Suprapubic skin (tissue), 4 donors: Measurements from ENCODE around the gene SIT1. TPM values are rescaled to one million over a fixed set of nuclear protein-coding genes. Genes with fewer than 3 reads are reported as not detected.

ENCODE experiments used
- DNase-seq, 2 donors: peaks; one replicate each; pipeline ENCODE4 v3.0.0-alpha.2; 2019; ENCODE audit warnings: low spot score in 2 of 2
- H3K27ac ChIP-seq: fragments of 200-600 bp; sonication (generic); one replicate; pipeline ENCODE4 v1.5.1; 2019
- H3K27me3 ChIP-seq: fragments of 200-600 bp; sonication (generic); one replicate; pipeline ENCODE4 v1.5.1; 2019
- H3K36me3 ChIP-seq: fragments of 200-600 bp; sonication (generic); one replicate; pipeline ENCODE4 v1.5.1; 2019
- H3K4me1 ChIP-seq: fragments of 200-600 bp; sonication (generic); one replicate; pipeline ENCODE4 v1.5.1; 2019
- H3K4me3 ChIP-seq: fragments of 200-600 bp; sonication (generic); one replicate; pipeline ENCODE4 v1.5.1; 2019; ENCODE audit warnings: mild to moderate bottlenecking
- H3K9me3 ChIP-seq: fragments of 200-600 bp; sonication (generic); one replicate; pipeline ENCODE4 v1.5.1; 2019
- EP300 ChIP-seq: sonication (generic); formaldehyde crosslinking; IDR thresholded peaks from one replicate; pipeline ENCODE4 v1.6.1; 2017; ENCODE audit warnings: antibody characterized with exemption
- POLR2A ChIP-seq, 2 donors: fragments of 450-650 bp; IDR thresholded peaks; one replicate each; pipeline ENCODE4 v1.6.1; 2017; ENCODE audit warnings: antibody characterized with exemption in 2 of 2, mild to moderate bottlenecking in 2 of 2, moderate library complexity in 2 of 2
- POLR2AphosphoS5 ChIP-seq, 3 donors: sonication (generic); formaldehyde crosslinking; IDR thresholded peaks; one replicate each; pipeline ENCODE4 v1.6.1; 2017; ENCODE audit warnings: antibody characterized with exemption in 3 of 3
- WGBS: methylation state at CpG from one replicate; pipeline ENCODE4 v1.1.5; 2018; 5-methylcytosine and 5-hydroxymethylcytosine counted together
- total RNA-seq, 4 donors: library from RNA; depleted of rRNA; stranded (reverse); fragments of >200 nt; gene quantifications; one replicate each; pipeline ENCODE4 v1.1.0, GENCODE V29; 2016
- TF ChIP-seq, protein P1 (sequence below), 2 donors: fragments of 200-600 bp in 1 of 2; fragments of 450-650 bp in 1 of 2; sonication (generic) in 1 of 2; IDR thresholded peaks; one replicate each; pipeline ENCODE4 v1.5.1; 2016 to 2019; ENCODE audit warnings: antibody characterized with exemption in 2 of 2, mild to moderate bottlenecking in 1 of 2, moderate library complexity in 1 of 2

The SIT1 gene
- total RNA-seq, 4 donors from 2014 or later, result 2.9 TPM; not detected in 3

DNA sequence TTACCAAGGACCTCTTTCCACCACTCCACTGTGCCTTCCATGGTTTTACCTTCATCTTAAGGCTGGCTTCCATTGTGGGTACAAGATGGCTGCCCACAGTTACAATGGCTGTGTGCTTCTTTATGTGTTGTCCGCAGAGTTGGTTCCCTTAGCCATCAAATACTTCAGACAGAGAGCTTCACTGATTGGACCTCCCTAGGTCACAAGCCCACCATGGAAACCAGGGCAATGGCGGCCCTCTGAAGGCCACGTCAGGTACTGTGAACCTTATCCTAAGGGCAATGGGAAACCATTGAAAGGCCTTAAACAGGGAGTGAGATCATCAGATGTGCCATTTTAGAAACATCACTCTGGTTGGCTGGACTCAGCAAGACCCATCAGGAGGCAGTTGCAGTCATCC, 17.2 kb upstream of the SIT1 start:
- Histone ChIP-seq H3K4me1 (peaks cover 14% of the 10 kb centered on the region), H3K27ac (no peak overlapping the region), H3K36me3 (no peaks in the 10 kb centered on the region), H3K9me3 (no peaks in the 10 kb centered on the region), H3K27me3 (no peaks in the 10 kb centered on the region), H3K4me3 (no peak overlapping the region)
- TF ChIP-seq, protein P1, sequence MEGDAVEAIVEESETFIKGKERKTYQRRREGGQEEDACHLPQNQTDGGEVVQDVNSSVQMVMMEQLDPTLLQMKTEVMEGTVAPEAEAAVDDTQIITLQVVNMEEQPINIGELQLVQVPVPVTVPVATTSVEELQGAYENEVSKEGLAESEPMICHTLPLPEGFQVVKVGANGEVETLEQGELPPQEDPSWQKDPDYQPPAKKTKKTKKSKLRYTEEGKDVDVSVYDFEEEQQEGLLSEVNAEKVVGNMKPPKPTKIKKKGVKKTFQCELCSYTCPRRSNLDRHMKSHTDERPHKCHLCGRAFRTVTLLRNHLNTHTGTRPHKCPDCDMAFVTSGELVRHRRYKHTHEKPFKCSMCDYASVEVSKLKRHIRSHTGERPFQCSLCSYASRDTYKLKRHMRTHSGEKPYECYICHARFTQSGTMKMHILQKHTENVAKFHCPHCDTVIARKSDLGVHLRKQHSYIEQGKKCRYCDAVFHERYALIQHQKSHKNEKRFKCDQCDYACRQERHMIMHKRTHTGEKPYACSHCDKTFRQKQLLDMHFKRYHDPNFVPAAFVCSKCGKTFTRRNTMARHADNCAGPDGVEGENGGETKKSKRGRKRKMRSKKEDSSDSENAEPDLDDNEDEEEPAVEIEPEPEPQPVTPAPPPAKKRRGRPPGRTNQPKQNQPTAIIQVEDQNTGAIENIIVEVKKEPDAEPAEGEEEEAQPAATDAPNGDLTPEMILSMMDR (IDR thresholded peaks at IDR 0.05), result no peak
- TF ChIP-seq EP300 (no peak), POLR2AphosphoS5 (IDR thresholded peaks at IDR 0.05) (no peak), POLR2A (IDR thresholded peaks at IDR 0.05) (no peak)
- DNase-seq, result no peak
- WGBS, result 97% methylated on average over 3 of the region's 3 CpGs

DNA sequence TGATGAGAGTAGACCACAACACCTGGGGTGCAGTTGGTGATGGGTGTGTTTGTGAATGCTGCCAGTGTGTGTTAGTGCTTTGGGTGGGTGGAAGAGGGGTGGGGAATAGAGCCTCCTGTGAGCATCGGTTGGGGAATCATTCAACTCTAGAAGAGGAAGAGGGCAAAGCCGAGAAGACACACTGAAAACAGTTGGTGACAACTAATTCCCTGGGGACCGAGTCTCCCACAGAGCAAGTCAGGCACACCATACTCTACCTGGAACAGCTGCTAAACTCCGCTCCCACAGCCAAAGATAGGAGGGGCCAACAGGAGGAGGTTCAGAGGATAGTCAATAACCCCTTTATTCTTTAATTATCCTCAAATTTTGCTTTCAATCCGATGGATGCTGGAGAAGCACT, 15.8 kb upstream of the SIT1 start:
- 91% methylated on average over 5 of the region's 5 CpGs for WGBS
- DNase-seq, result no peak
- Histone ChIP-seq H3K27me3 (no peaks in the 10 kb centered on the region), H3K9me3 (no peaks in the 10 kb centered on the region), H3K27ac (no peak overlapping the region), H3K4me1 (peaks cover 18% of the 10 kb centered on the region), H3K36me3 (no peaks in the 10 kb centered on the region), H3K4me3 (no peak overlapping the region)
- TF ChIP-seq POLR2AphosphoS5 (IDR thresholded peaks at IDR 0.05) (no peak), EP300 (no peak), POLR2A (IDR thresholded peaks at IDR 0.05) (no peak)
- TF ChIP-seq, protein P1 (IDR thresholded peaks at IDR 0.05), result no peak

DNA sequence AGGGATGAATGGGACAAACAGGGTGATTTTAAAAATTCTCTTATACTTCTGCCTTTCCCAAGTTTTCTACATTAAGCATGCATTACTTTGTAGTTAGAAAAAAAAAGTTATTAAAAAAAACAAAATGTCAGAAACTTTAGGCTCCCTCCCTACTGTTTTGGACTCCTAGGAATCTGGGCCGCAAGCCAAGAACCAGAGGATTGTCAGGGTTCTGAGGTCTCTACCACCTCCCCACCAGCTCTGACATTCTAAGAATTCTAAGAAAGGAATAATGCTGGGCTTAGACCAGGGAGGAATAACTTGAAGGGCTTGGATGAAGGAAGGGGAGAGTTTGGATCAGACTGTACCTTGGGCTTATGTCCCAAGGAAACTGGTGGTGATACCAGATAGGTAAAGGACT, 15.3 kb upstream of the SIT1 start:
- H3K27me3 ChIP-seq, result no peaks in the 10 kb centered on the region
- no peak for TF ChIP-seq POLR2AphosphoS5 (IDR thresholded peaks at IDR 0.05)
- no peak for TF ChIP-seq POLR2A (IDR thresholded peaks at IDR 0.05)
- TF ChIP-seq EP300, result no peak
- TF ChIP-seq, protein P1 (IDR thresholded peaks at IDR 0.05), result no peak
- peaks cover 22% of the 10 kb centered on the region for H3K4me1 ChIP-seq
- H3K4me3 ChIP-seq, result no peak overlapping the region
- H3K36me3 ChIP-seq, result no peaks in the 10 kb centered on the region
- DNase-seq, result no peak
- H3K9me3 ChIP-seq, result no peaks in the 10 kb centered on the region
- WGBS, result 76% methylated on average over 1 of the region's 1 CpG
- no peak overlapping the region for H3K27ac ChIP-seq

DNA sequence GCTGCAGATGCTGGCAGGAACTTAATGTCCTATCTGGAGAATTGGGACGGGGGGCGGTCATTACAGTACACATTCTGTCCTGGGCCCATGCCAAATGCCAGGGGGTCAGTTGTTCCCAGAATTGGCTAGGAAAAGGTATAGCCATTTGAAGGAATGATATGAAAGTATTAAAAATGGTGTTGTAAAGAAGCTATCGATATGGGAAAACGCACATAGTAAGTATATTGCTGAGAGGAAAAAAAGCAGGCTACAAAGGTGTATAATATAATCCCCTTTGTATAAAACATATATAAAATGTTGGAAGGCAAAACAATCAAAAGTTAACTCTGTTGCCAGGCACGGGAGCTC, 14.7 kb upstream of the SIT1 start:
- peaks cover 28% of the 10 kb centered on the region for H3K4me1 ChIP-seq
- H3K27ac ChIP-seq, result no peak overlapping the region
- peak overlapping the region; percentile 58 for H3K4me3 ChIP-seq
- TF ChIP-seq POLR2A (IDR thresholded peaks at IDR 0.05), result no peak
- TF ChIP-seq, protein P1 (IDR thresholded peaks at IDR 0.05), result no peak
- no peak for TF ChIP-seq EP300
- no peak for TF ChIP-seq POLR2AphosphoS5 (IDR thresholded peaks at IDR 0.05)
- H3K9me3 ChIP-seq, result no peaks in the 10 kb centered on the region
- H3K36me3 ChIP-seq, result peaks cover 4% of the 10 kb centered on the region
- WGBS, result 12% methylated on average over 5 of the region's 5 CpGs
- DNase-seq, result no peak
- no peaks in the 10 kb centered on the region for H3K27me3 ChIP-seq

DNA sequence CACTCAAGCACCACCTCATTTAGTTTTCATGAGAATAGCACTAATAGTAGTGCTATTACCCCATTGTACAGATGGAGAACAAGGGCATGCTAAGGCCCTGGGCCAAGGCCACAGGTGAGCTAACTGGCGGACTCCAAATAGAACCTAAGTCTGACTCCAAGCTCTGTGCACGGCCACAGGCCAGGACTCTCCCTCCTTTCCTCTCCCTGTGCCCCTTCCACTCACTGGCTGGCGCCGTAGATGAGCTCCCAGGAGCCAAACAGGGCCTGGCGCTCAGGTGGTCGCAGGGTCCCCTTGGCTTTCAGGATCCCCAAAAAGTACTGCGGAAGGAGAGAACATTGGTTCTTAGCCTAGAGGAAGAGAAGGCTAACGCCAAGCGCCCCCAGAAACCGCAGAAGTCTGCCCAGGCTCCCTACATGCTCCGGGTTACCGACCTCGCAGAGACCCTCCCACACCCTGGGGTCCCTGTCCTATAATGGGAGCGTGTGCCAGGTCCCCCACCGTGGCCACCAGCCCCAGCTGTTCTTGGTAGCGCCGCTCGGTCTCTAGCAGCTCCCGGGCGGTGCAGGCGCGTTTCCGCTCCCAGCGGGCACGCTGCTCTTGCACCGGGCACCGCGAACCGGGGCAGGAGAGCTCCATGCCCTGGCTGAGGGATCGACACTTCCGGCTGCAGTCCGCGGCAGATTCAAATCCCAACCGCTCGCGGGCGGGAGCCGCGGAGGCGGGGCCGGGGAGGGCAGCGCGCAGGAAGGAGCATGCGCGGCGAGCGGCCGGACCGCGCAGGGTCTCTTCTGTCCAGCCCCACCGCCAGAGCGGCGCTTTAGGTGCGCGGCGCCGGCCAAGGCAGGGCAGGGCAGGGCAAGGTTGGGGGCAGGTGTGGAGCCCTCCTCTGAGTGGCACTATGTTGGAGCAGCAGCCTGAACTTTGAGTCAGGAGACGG, 14.1 kb upstream of the SIT1 start, which contains the start of gene ARHGEF39:
Gene ARHGEF39, minus strand, starts transcription at position 665 of the 940 bp plus-strand sequence. Its CDS starts 26 bp downstream, at position 639.
- Histone ChIP-seq H3K4me3 (peak within 1 kb of the TSS; percentile 58), H3K4me1 (peaks cover 35% of the 10 kb centered on the region), H3K9me3 (no peaks in the 10 kb centered on the region), H3K36me3 (peaks cover 4% of the 10 kb centered on the region), H3K27ac (peak within 1 kb of the TSS; percentile 32), H3K27me3 (no peaks in the 10 kb centered on the region)
- TF ChIP-seq POLR2AphosphoS5 (IDR thresholded peaks at IDR 0.05) (no peak), POLR2A (IDR thresholded peaks at IDR 0.05) (no peak)
- 16% methylated on average over 18 of the region's 58 CpGs for WGBS
- DNase-seq, result peak in 1 of 2 donors; percentile 84
